Inflammatory macrophage (primary cell): ENCODE measurements around the gene MACF1.
A peak's percentile ranks its signal among the peaks of the same experiment; 100 is the strongest.

Experiments
- DNase-seq, 2 donors: peaks; one replicate each; pipeline ENCODE4 v3.0.0-alpha.2; 2020 to 2022

MACF1 gene

GRCh38 chr1:39310691-39311090, 106.2 kb downstream of the MACF1 start:
- no peak for DNase-seq

- DNase-seq: no peak
Measured at GRCh38 chr1:39317111-39317510, 112.6 kb downstream of the MACF1 start.

GRCh38 chr1:39317910-39318633, 113.6 kb downstream of the MACF1 start:
- no peak for DNase-seq

- no peak for DNase-seq
Measured at GRCh38 chr1:39321979-39322378, 117.5 kb downstream of the MACF1 start.

GRCh38 chr1:39322431-39322830, 117.9 kb downstream of the MACF1 start:
- DNase-seq: no peak

- DNase-seq: no peak
Measured at GRCh38 chr1:39324888-39325287, 120.4 kb downstream of the MACF1 start.

- no peak for DNase-seq
Measured at GRCh38 chr1:39326836-39327235, 122.3 kb downstream of the MACF1 start.

- DNase-seq: no peak
Measured at GRCh38 chr1:39328095-39328494, 123.6 kb downstream of the MACF1 start.

- no peak for DNase-seq
Measured at GRCh38 chr1:39328586-39329121, 124.2 kb downstream of the MACF1 start.

- no peak for DNase-seq
Measured at GRCh38 chr1:39331647-39332046, 127.2 kb downstream of the MACF1 start.

GRCh38 chr1:39332291-39332690, 127.8 kb downstream of the MACF1 start:
- no peak for DNase-seq

- DNase-seq: no peak
Measured at GRCh38 chr1:39332828-39333227, 128.3 kb downstream of the MACF1 start.

- peak in 1 of 2 donors; percentile 19 for DNase-seq
Measured at GRCh38 chr1:39333296-39333695, 128.8 kb downstream of the MACF1 start.

GRCh38 chr1:39335216-39335615, 130.7 kb downstream of the MACF1 start:
- DNase-seq: peak; percentile 47 to 71

GRCh38 chr1:39337067-39337466, 132.6 kb downstream of the MACF1 start:
- DNase-seq: no peak

- no peak for DNase-seq
Measured at GRCh38 chr1:39342776-39343175, 138.3 kb downstream of the MACF1 start.

GRCh38 chr1:39344394-39345154, 140.1 kb downstream of the MACF1 start:
- DNase-seq: no peak

- no peak for DNase-seq
Measured at GRCh38 chr1:39346872-39347271, 142.4 kb downstream of the MACF1 start.

GRCh38 chr1:39348278-39348677, 143.8 kb downstream of the MACF1 start:
- no peak for DNase-seq

GRCh38 chr1:39352881-39353280, 148.4 kb downstream of the MACF1 start:
- no peak for DNase-seq

- DNase-seq: no peak
Measured at GRCh38 chr1:39354572-39354971, 150.1 kb downstream of the MACF1 start.

- DNase-seq: no peak
Measured at GRCh38 chr1:39358491-39358890, 154.0 kb downstream of the MACF1 start.

GRCh38 chr1:39359028-39359570, 154.6 kb downstream of the MACF1 start:
- no peak for DNase-seq

- peak; percentile 51 to 63 for DNase-seq
Measured at GRCh38 chr1:39360731-39361130, 156.2 kb downstream of the MACF1 start.
